CD14-positive monocyte (primary cell): ENCODE results near the gene ABHD1. TPM values are rescaled to one million over a fixed set of nuclear protein-coding genes. Genes with fewer than 3 reads are reported as not detected.

Experiments used
- DNase-seq, 3 donors: peaks; one replicate each; pipeline ENCODE4 v3.0.0-alpha.2; 2011 to 2022
- H2AFZ ChIP-seq: 2 replicates; pipeline ENCODE4 v1.6.0; 2012; ENCODE audit warnings: mild to moderate bottlenecking, low read depth, low read length, inconsistent platforms; ENCODE audit not compliant: insufficient read depth, poor library complexity, severe bottlenecking
- H3K27ac ChIP-seq, 2 donors: 1 replicate in 1 of 2; 2 replicates in 1 of 2; pipeline ENCODE4 v1.5.1; 2012 to 2013; ENCODE audit warnings: low read length in 2 of 2, control low read depth in 1 of 2, inconsistent platforms in 1 of 2, low read depth in 1 of 2, mild to moderate bottlenecking in 1 of 2
- H3K27me3 ChIP-seq, 2 donors: one replicate each; pipeline versions ENCODE4 v1.6.0 to v1.6.1; 2011 to 2013; ENCODE audit warnings: low read length in 2 of 2; ENCODE audit not compliant: control insufficient read depth in 2 of 2, insufficient read depth in 2 of 2
- H3K36me3 ChIP-seq, 2 donors: replicated peaks in 1 of 2; 1 replicate in 1 of 2; 2 replicates in 1 of 2; pipeline versions ENCODE4 v1.5.1 to v1.6.1; 2012 to 2013; ENCODE audit warnings: low read length in 2 of 2, control low read depth in 1 of 2, inconsistent platforms in 1 of 2, mild to moderate bottlenecking in 1 of 2; ENCODE audit not compliant: insufficient read depth in 2 of 2, control insufficient read depth in 1 of 2
- H3K4me1 ChIP-seq, 2 donors: 1 replicate in 1 of 2; 2 replicates in 1 of 2; pipeline versions ENCODE4 v1.5.1 to v1.6.1; 2012 to 2013; ENCODE audit warnings: low read length in 2 of 2, control low read depth in 1 of 2, inconsistent platforms in 1 of 2, mild to moderate bottlenecking in 1 of 2, moderate library complexity in 1 of 2; ENCODE audit not compliant: insufficient read depth in 2 of 2, control insufficient read depth in 1 of 2
- H3K4me2 ChIP-seq: replicated peaks from 2 replicates; pipeline ENCODE3; 2012; ENCODE audit warnings: low read length, moderate library complexity, mild to moderate bottlenecking; ENCODE audit not compliant: poor library complexity, severe bottlenecking; ENCODE audit errors: extremely low read depth
- H3K4me3 ChIP-seq, 3 experiments: fragments of 200-600 bp in 1 of 3; sonication (generic) in 1 of 3; replicated peaks in 1 of 3; 1 replicate in 2 of 3; 2 replicates in 1 of 3; pipeline ENCODE4 v1.5.1; 2011 to 2013; ENCODE audit warnings: low read length in 3 of 3, mild to moderate bottlenecking in 3 of 3, control low read depth in 2 of 3, low read depth in 2 of 3, inconsistent platforms in 1 of 3, moderate library complexity in 1 of 3
- H3K79me2 ChIP-seq: 2 replicates; pipeline ENCODE4 v1.6.0; 2012; ENCODE audit warnings: mild to moderate bottlenecking, control low read depth, inconsistent platforms, low read length, moderate library complexity; ENCODE audit not compliant: insufficient read depth
- H3K9ac ChIP-seq: 2 replicates; pipeline ENCODE4 v1.6.0; 2017; ENCODE audit warnings: low read length, mild to moderate bottlenecking; ENCODE audit not compliant: insufficient read depth, poor library complexity, severe bottlenecking
- H3K9me3 ChIP-seq, 2 donors: replicated peaks in 1 of 2; 1 replicate in 1 of 2; 2 replicates in 1 of 2; pipeline versions ENCODE4 v1.5.1 to v1.6.1; 2012 to 2013; ENCODE audit warnings: low read length in 2 of 2, control low read depth in 1 of 2; ENCODE audit not compliant: control insufficient read depth in 1 of 2, insufficient read depth in 1 of 2
- H4K20me1 ChIP-seq: 2 replicates; pipeline ENCODE4 v1.6.0; 2012; ENCODE audit warnings: mild to moderate bottlenecking, low read length, control low read depth, moderate library complexity; ENCODE audit not compliant: insufficient read depth
- H3K27ac Mint-ChIP-seq, 7 donors: one replicate each; pipeline ENCODE4 v1.8.0; 2020; ENCODE audit warnings: mild to moderate bottlenecking in 7 of 7, mixed read lengths in 7 of 7, moderate library complexity in 6 of 7, inconsistent platforms in 2 of 7
- H3K27me3 Mint-ChIP-seq, 3 donors: one replicate each; pipeline ENCODE4 v1.8.0; 2021 to 2022; ENCODE audit warnings: low read depth in 3 of 3, mild to moderate bottlenecking in 3 of 3, mixed read lengths in 3 of 3, moderate library complexity in 3 of 3, inconsistent platforms in 1 of 3
- H3K36me3 Mint-ChIP-seq, 2 donors: one replicate each; pipeline ENCODE4 v1.8.0; 2020; ENCODE audit warnings: mixed read lengths in 2 of 2, inconsistent platforms in 1 of 2, mild to moderate bottlenecking in 1 of 2
- H3K4me1 Mint-ChIP-seq: one replicate; pipeline ENCODE4 v1.8.0; 2020; ENCODE audit warnings: mild to moderate bottlenecking, mixed read lengths
- H3K4me3 Mint-ChIP-seq, 2 donors: one replicate each; pipeline ENCODE4 v1.8.0; 2020; ENCODE audit warnings: mild to moderate bottlenecking in 2 of 2, mixed read lengths in 2 of 2, moderate library complexity in 1 of 2
- H3K9me3 Mint-ChIP-seq, 7 donors: one replicate each; pipeline ENCODE4 v1.8.0; 2020 to 2022; ENCODE audit warnings: mixed read lengths in 7 of 7, mild to moderate bottlenecking in 6 of 7, moderate library complexity in 6 of 7, inconsistent platforms in 2 of 7
- CTCF ChIP-seq: fragments of 200-600 bp; IDR thresholded peaks from one replicate; pipeline ENCODE4 v1.8.0; 2022; ENCODE audit warnings: antibody characterized with exemption, mild to moderate bottlenecking
- WGBS: methylation state at CpG from one replicate; pipeline ENCODE4 v1.1.5; 2013; ENCODE audit warnings: missing lambda C conversion rate; ENCODE audit not compliant: insufficient coverage; 5-methylcytosine and 5-hydroxymethylcytosine counted together
- intact Hi-C, 2 donors: fragments of 100-400 bp; cut with micrococcal nuclease; formaldehyde crosslinking; loops; one replicate each; pipeline versions ENCODE4 v1.15.0 to v1.15.1; 2023
- polyA plus RNA-seq, 3 donors: library from polyadenylated mRNA; depleted of rRNA in 1 of 3; unstranded in 2 of 3; stranded (reverse) in 1 of 3; fragments of 300-500 nt in 2 of 3; fragments of >200 nt in 1 of 3; fragmentation: Illumina TruSeq in 2 of 3; gene quantifications; 1 replicate in 2 of 3; 2 replicates in 1 of 3; pipeline ENCODE4 v1.2.3, GENCODE V29; 2012 to 2021

ABHD1 gene
- polyA plus RNA-seq, 3 donors: 0.08 to 1.2 (median 0.25) TPM

GRCh38 chr2:27159271-27159670 is 35.7 kb downstream of the ABHD1 start:
- Histone ChIP-seq H2AFZ (no peak overlapping the region), H3K27ac (no peak overlapping the region), H3K79me2 (no peaks in the 10 kb centered on the region), H3K4me1 (no peaks in the 10 kb centered on the region), H4K20me1 (no peaks in the 10 kb centered on the region), H3K36me3 (no peaks in the 10 kb centered on the region), H3K4me2 (no peak overlapping the region), H3K9ac (no peak overlapping the region), H3K27me3 (no peaks in the 10 kb centered on the region), H3K4me3 (no peak overlapping the region), H3K9me3 (no peaks in the 10 kb centered on the region)
- no peaks in the 10 kb centered on the region for H3K36me3 Mint-ChIP-seq
- 97% methylated on average over 5 of the region's 6 CpGs for WGBS
- no peak for TF ChIP-seq CTCF
- peaks cover 0 to 2% (median 0%) of the 10 kb centered on the region in 7 donors for H3K9me3 Mint-ChIP-seq
- peak overlapping the region in 1 of 7 donors; percentile 51 for H3K27ac Mint-ChIP-seq
- peaks cover 1 to 8% (median 2%) of the 10 kb centered on the region in 3 donors for H3K27me3 Mint-ChIP-seq
- no peak overlapping the region for H3K4me3 Mint-ChIP-seq
- no peaks in the 10 kb centered on the region for H3K4me1 Mint-ChIP-seq
- no peak for DNase-seq
- intact Hi-C loops: no loop called here

GRCh38 chr2:27160191-27160590 is 36.6 kb downstream of the ABHD1 start:
- intact Hi-C loops: no loop called here
- no peak overlapping the region for H3K4me2 ChIP-seq
- no peaks in the 10 kb centered on the region for H3K36me3 Mint-ChIP-seq
- no peaks in the 10 kb centered on the region for H3K4me1 ChIP-seq
- peaks cover 0 to 2% (median 0%) of the 10 kb centered on the region in 7 donors for H3K9me3 Mint-ChIP-seq
- H3K4me1 Mint-ChIP-seq: peaks cover 2% of the 10 kb centered on the region
- 100% methylated on average over 4 of the region's 9 CpGs for WGBS
- no peak overlapping the region for H2AFZ ChIP-seq
- H3K27me3 Mint-ChIP-seq: peaks cover 2 to 7% (median 4%) of the 10 kb centered on the region in 3 donors
- H3K4me3 ChIP-seq: no peak overlapping the region
- no peak overlapping the region for H3K27ac ChIP-seq
- no peaks in the 10 kb centered on the region for H4K20me1 ChIP-seq
- no peaks in the 10 kb centered on the region for H3K36me3 ChIP-seq
- H3K79me2 ChIP-seq: no peaks in the 10 kb centered on the region
- no peak for DNase-seq
- no peak overlapping the region for H3K27ac Mint-ChIP-seq
- TF ChIP-seq CTCF: no peak
- H3K4me3 Mint-ChIP-seq: no peak overlapping the region
- no peak overlapping the region for H3K9ac ChIP-seq
- H3K9me3 ChIP-seq: no peaks in the 10 kb centered on the region
- no peaks in the 10 kb centered on the region for H3K27me3 ChIP-seq
